NCI-H1930 (cell line): Measurements from ENCODE around the gene NUDT1.
"Not testable (repeated sequence)": the region's sequence is repeated elsewhere in the genome, so short reads cannot be mapped to it uniquely, and the experiment has no call there.

Experiments
- DNase-seq, 2 experiments: peaks; one replicate each; lab custom pipeline; 2025; lab: John Stamatoyannopoulos, UW

Gene NUDT1

GRCh38 chr7:2269089-2269990 is 27.3 kb downstream of the NUDT1 start:
- DNase-seq, result not testable (repeated sequence)

- DNase-seq, result no peak
Observed at GRCh38 chr7:2269991-2270460, 28.0 kb downstream of the NUDT1 start.

GRCh38 chr7:2270495-2270894 is 28.5 kb downstream of the NUDT1 start:
- DNase-seq, result no peak

- no peak for DNase-seq
Observed at GRCh38 chr7:2271273-2272026, 29.4 kb downstream of the NUDT1 start.

GRCh38 chr7:2272031-2272430 is 30.0 kb downstream of the NUDT1 start:
- no peak for DNase-seq

GRCh38 chr7:2273866-2274265 is 31.8 kb downstream of the NUDT1 start:
- no peak for DNase-seq

GRCh38 chr7:2274666-2275065 is 32.6 kb downstream of the NUDT1 start:
- no peak for DNase-seq

- DNase-seq, result no peak
Observed at GRCh38 chr7:2275101-2275500, 33.1 kb downstream of the NUDT1 start.

- no peak for DNase-seq
Observed at GRCh38 chr7:2276107-2276506, 34.1 kb downstream of the NUDT1 start.

- no peak for DNase-seq
Observed at GRCh38 chr7:2278026-2278425, 36.0 kb downstream of the NUDT1 start.

GRCh38 chr7:2279896-2280295 is 37.9 kb downstream of the NUDT1 start:
- no peak for DNase-seq

- DNase-seq, result no peak
Observed at GRCh38 chr7:2280424-2280823, 38.4 kb downstream of the NUDT1 start.

- no peak for DNase-seq
Observed at GRCh38 chr7:2281541-2281940, 39.5 kb downstream of the NUDT1 start.

- DNase-seq, result no peak
Observed at GRCh38 chr7:2282185-2282751, 40.2 kb downstream of the NUDT1 start.

GRCh38 chr7:2283074-2283473 is 41.0 kb downstream of the NUDT1 start:
- no peak for DNase-seq

GRCh38 chr7:2287745-2288144 is 45.7 kb downstream of the NUDT1 start:
- no peak for DNase-seq

GRCh38 chr7:2288503-2288902 is 46.5 kb downstream of the NUDT1 start:
- no peak for DNase-seq

- no peak for DNase-seq
Observed at GRCh38 chr7:2289111-2289586, 47.1 kb downstream of the NUDT1 start.

GRCh38 chr7:2289621-2290020 is 47.6 kb downstream of the NUDT1 start:
- DNase-seq, result no peak

GRCh38 chr7:2290877-2291276 is 48.9 kb downstream of the NUDT1 start:
- DNase-seq, result no peak

GRCh38 chr7:2295936-2296620 is 54.1 kb downstream of the NUDT1 start:
- DNase-seq, result no peak

GRCh38 chr7:2296832-2297231 is 54.8 kb downstream of the NUDT1 start:
- no peak for DNase-seq
